Astrocyte of the spinal cord (primary cell): ENCODE results near the gene PNLIPRP2.

Experiments used
- DNase-seq: peaks from one replicate; pipeline ENCODE4 v3.0.0; 2011; ENCODE audit warnings: low read depth, low spot score
- H3K4me3 ChIP-seq: 2 replicates; pipeline ENCODE4 v1.5.1; 2011; ENCODE audit warnings: low read depth, mild to moderate bottlenecking, low read length, moderate library complexity
- CTCF ChIP-seq: IDR thresholded peaks from 2 replicates; pipeline ENCODE4 v1.5.1; 2012; ENCODE audit warnings: low read depth, mild to moderate bottlenecking, low read length, inconsistent platforms
- in situ Hi-C: cut with HindIII; loops from 2 replicates; pipeline ENCODE4 v1.10.0; 2017; ENCODE audit warnings: low sequenced_read_pairs

The PNLIPRP2 gene

GRCh38 chr10:116612107-116612769, 8.5 kb upstream of the PNLIPRP2 start:
- in situ Hi-C loops: no loop called here
- no peak for TF ChIP-seq CTCF

GRCh38 chr10:116613471-116613870, 7.3 kb upstream of the PNLIPRP2 start:
- in situ Hi-C loops: no loop called here
- no peak for TF ChIP-seq CTCF

More at GRCh38 chr10:116612107-116612769, 8.5 kb upstream of the PNLIPRP2 start:
- DNase-seq: no peak
- H3K4me3 ChIP-seq: no peak overlapping the region

GRCh38 chr10:116614796-116615195, 6.0 kb upstream of the PNLIPRP2 start:
- no peak overlapping the region for H3K4me3 ChIP-seq
- no peak for TF ChIP-seq CTCF
- no peak for DNase-seq
- in situ Hi-C loops: no loop called here

More at GRCh38 chr10:116613471-116613870, 7.3 kb upstream of the PNLIPRP2 start:
- H3K4me3 ChIP-seq: no peak overlapping the region
- no peak for DNase-seq

GRCh38 chr10:116615199-116615776, 5.5 kb upstream of the PNLIPRP2 start:
- H3K4me3 ChIP-seq: no peak overlapping the region
- in situ Hi-C loops: no loop called here
- TF ChIP-seq CTCF: no peak
- DNase-seq: no peak

- no peak overlapping the region for H3K4me3 ChIP-seq
- in situ Hi-C loops: no loop called here
- no peak for TF ChIP-seq CTCF
- DNase-seq: no peak
Observed at GRCh38 chr10:116621476-116621875, 723 bp downstream of the PNLIPRP2 start.

- in situ Hi-C loops: no loop called here
- no peak overlapping the region for H3K4me3 ChIP-seq
- no peak for DNase-seq
- no peak for TF ChIP-seq CTCF
Observed at GRCh38 chr10:116621934-116622655, 1.3 kb downstream of the PNLIPRP2 start.
